Mucosa of stomach (tissue), 1 donor: ENCODE data around the gene VAMP2.

Experiments used
- H3K27me3 ChIP-seq: one replicate; pipeline ENCODE4 v1.7.0; 2013; ENCODE audit warnings: mild to moderate bottlenecking, low read length; ENCODE audit not compliant: control insufficient read depth, insufficient read depth
- H3K36me3 ChIP-seq: one replicate; pipeline ENCODE4 v1.7.0; 2013; ENCODE audit warnings: low read length; ENCODE audit not compliant: control insufficient read depth, insufficient read depth
- H3K4me1 ChIP-seq: one replicate; pipeline ENCODE4 v1.7.0; 2013; ENCODE audit warnings: mild to moderate bottlenecking, low read length; ENCODE audit not compliant: control insufficient read depth, insufficient read depth
- H3K4me3 ChIP-seq: one replicate; pipeline ENCODE4 v1.7.0; 2013; ENCODE audit warnings: low read length
- H3K9ac ChIP-seq: one replicate; pipeline ENCODE4 v1.7.0; 2013; ENCODE audit warnings: mild to moderate bottlenecking, low read length, moderate library complexity
- H3K9me3 ChIP-seq: one replicate; pipeline ENCODE4 v1.7.0; 2013; ENCODE audit warnings: mild to moderate bottlenecking, low read length, moderate library complexity; ENCODE audit not compliant: control insufficient read depth
- donor health status: Pancreatic carcinoma.

Gene VAMP2

GRCh38 chr17:8150194-8151119 lies 12.3 kb downstream of the VAMP2 start:
- Histone ChIP-seq H3K9me3 (no peaks in the 10 kb centered on the region), H3K36me3 (peaks cover 47% of the 10 kb centered on the region), H3K4me3 (no peak overlapping the region), H3K4me1 (peaks cover 48% of the 10 kb centered on the region), H3K27me3 (no peaks in the 10 kb centered on the region), H3K9ac (peak overlapping the region; percentile 50)

DNA sequence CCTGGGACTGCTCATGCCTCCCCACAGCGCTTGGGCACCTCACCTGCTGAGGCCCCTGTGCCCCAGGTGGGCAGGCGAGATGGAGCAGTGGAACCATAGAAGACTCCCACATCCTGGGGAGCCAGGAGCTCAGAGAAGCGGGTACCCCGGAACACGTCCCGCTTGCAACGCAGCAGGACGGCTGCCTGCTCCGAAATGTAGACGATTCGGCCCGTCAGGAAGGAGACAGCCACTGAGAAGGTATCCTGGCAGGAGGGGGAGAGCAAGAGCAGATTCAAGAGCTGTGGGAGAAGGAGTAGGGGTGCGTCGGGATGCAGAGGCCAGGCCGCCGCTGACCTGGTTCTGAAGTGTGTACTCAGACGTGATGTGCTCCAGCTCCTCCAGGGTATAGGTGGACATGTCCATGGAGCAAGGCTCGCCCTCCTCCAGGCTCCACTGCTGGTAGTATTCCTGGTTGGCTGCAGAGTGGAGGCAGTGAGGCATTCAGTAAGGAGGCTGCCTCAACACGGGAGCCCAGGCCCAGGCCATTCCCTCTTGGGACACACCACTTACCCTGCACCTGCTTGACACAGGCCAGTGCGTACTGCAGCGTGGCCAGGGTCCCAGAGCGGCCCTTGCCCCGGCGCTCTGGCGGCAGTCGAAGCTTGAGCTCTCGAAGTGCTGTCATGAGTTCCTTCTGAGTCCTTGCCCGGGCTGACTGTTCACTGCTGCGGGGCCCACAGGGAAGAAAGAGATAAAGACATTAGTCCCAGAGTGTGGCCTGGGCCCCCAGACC lies 13.1 kb downstream of the VAMP2 start:
- H3K27me3 ChIP-seq, result no peaks in the 10 kb centered on the region
- no peaks in the 10 kb centered on the region for H3K9me3 ChIP-seq
- H3K36me3 ChIP-seq, result peaks cover 48% of the 10 kb centered on the region
- peaks cover 39% of the 10 kb centered on the region for H3K4me1 ChIP-seq
- no peak overlapping the region for H3K9ac ChIP-seq
- H3K4me3 ChIP-seq, result no peak overlapping the region

GRCh38 chr17:8148560-8148959 lies 14.2 kb downstream of the VAMP2 start:
- Histone ChIP-seq H3K4me3 (no peak overlapping the region), H3K9me3 (no peaks in the 10 kb centered on the region), H3K36me3 (peaks cover 51% of the 10 kb centered on the region), H3K4me1 (peaks cover 29% of the 10 kb centered on the region), H3K27me3 (no peaks in the 10 kb centered on the region), H3K9ac (no peak overlapping the region)

GRCh38 chr17:8147805-8148404 lies 14.8 kb downstream of the VAMP2 start:
- H3K27me3 ChIP-seq, result no peaks in the 10 kb centered on the region
- H3K36me3 ChIP-seq, result peaks cover 51% of the 10 kb centered on the region
- H3K9ac ChIP-seq, result no peak overlapping the region
- no peaks in the 10 kb centered on the region for H3K9me3 ChIP-seq
- peaks cover 23% of the 10 kb centered on the region for H3K4me1 ChIP-seq
- no peak overlapping the region for H3K4me3 ChIP-seq

GRCh38 chr17:8147141-8147804 lies 15.5 kb downstream of the VAMP2 start:
- Histone ChIP-seq H3K4me3 (no peak overlapping the region), H3K4me1 (peaks cover 16% of the 10 kb centered on the region), H3K27me3 (no peaks in the 10 kb centered on the region), H3K36me3 (peaks cover 53% of the 10 kb centered on the region), H3K9me3 (no peaks in the 10 kb centered on the region), H3K9ac (no peak overlapping the region)

GRCh38 chr17:8146381-8147140 lies 16.2 kb downstream of the VAMP2 start:
- Histone ChIP-seq H3K4me3 (no peak overlapping the region), H3K4me1 (peaks cover 9% of the 10 kb centered on the region), H3K27me3 (no peaks in the 10 kb centered on the region), H3K9me3 (no peaks in the 10 kb centered on the region), H3K36me3 (peaks cover 60% of the 10 kb centered on the region), H3K9ac (no peak overlapping the region)

- H3K4me1 ChIP-seq, result peaks cover 4% of the 10 kb centered on the region
- H3K27me3 ChIP-seq, result no peaks in the 10 kb centered on the region
- no peaks in the 10 kb centered on the region for H3K9me3 ChIP-seq
- no peak overlapping the region for H3K4me3 ChIP-seq
- peaks cover 65% of the 10 kb centered on the region for H3K36me3 ChIP-seq
- H3K9ac ChIP-seq, result no peak overlapping the region
Observed at GRCh38 chr17:8145811-8146210, 16.9 kb downstream of the VAMP2 start.

GRCh38 chr17:8144401-8145231 lies 18.1 kb downstream of the VAMP2 start:
- Histone ChIP-seq H3K4me1 (peaks cover under 1% of the 10 kb centered on the region), H3K4me3 (no peak overlapping the region), H3K36me3 (peaks cover 62% of the 10 kb centered on the region)

DNA sequence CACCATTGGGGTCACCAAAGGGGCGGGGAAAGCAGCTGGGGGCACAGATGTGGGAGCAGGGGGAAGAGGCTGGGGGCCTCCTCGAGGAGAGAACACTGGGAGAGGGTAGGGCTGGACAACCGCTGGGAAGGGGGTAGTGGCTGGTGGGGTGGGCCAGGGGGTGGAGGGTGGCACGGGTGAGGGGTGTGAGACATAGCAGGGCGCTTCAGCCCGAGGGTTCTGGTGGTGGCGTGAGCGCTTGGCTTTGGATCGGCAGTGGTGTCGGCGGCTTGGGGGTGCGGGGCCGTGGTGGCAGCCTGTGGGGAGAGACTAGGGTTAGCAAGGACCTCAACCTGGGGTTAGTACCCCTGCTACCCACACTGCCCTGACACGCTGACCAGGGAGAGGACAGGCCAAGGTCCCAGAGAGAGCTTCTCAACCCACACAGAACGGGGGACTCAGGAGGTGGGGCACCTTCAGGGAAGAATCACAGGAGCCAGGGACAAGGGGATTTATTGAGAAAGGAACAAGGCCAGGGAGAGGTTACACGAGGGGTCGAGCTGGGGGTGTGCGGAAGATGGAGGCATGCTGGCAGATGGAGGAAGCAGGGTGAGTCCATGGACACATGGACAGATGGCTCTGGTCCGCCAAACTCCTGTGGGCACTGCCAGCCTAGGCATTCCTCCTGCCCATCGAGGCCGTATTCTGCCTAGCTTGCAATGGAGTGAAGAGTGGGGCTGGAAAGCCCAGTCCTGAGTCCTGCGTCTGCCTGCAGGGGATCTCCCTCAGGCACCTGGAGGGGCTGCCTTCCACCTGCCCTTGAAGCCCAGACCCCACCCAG lies 19.0 kb downstream of the VAMP2 start:
- Histone ChIP-seq H3K4me1 (peaks cover 8% of the 10 kb centered on the region), H3K27me3 (no peaks in the 10 kb centered on the region), H3K9me3 (no peaks in the 10 kb centered on the region), H3K36me3 (peaks cover 56% of the 10 kb centered on the region), H3K9ac (no peak overlapping the region), H3K4me3 (no peak overlapping the region)

More at GRCh38 chr17:8144401-8145231, 18.1 kb downstream of the VAMP2 start:
- Histone ChIP-seq H3K9me3 (no peaks in the 10 kb centered on the region), H3K27me3 (no peaks in the 10 kb centered on the region), H3K9ac (no peak overlapping the region)

- Histone ChIP-seq H3K36me3 (peaks cover 51% of the 10 kb centered on the region), H3K4me1 (peaks cover 16% of the 10 kb centered on the region), H3K4me3 (no peak overlapping the region), H3K9me3 (no peaks in the 10 kb centered on the region), H3K27me3 (no peaks in the 10 kb centered on the region), H3K9ac (no peak overlapping the region)
Observed at GRCh38 chr17:8142887-8143580, 19.7 kb downstream of the VAMP2 start.
